ENCODE data around the gene HGFAC. TPM values are rescaled to one million over a fixed set of nuclear protein-coding genes. Genes with fewer than 3 reads are reported as not detected.

The HGFAC gene
- total and polyA plus RNA-seq, 2 donors: 0.46 to 0.48 TPM

- Histone ChIP-seq H3K4me1 (ENCODE audit: insufficient read depth) (no peaks in the 10 kb centered on the region), H3K27ac (ENCODE audit: low read depth) (no peak overlapping the region), H3K4me3 (ENCODE audit: low read depth, low read length) (no peak overlapping the region), H3K36me3 (ENCODE audit: insufficient read depth) (no peaks in the 10 kb centered on the region)
- no peak for DNase-seq (ENCODE audit: extremely low spot score)
- WGBS: 72% methylated on average over 25 of the region's 25 CpGs
Observed at GRCh38 chr4:3486541-3487540, 45.1 kb downstream of the HGFAC start.

GRCh38 chr4:3487861-3488260 lies 46.1 kb downstream of the HGFAC start:
- Histone ChIP-seq H3K36me3 (ENCODE audit: insufficient read depth) (no peaks in the 10 kb centered on the region), H3K4me1 (ENCODE audit: insufficient read depth) (no peaks in the 10 kb centered on the region), H3K4me3 (ENCODE audit: low read depth, low read length) (no peak overlapping the region), H3K27ac (ENCODE audit: low read depth) (no peak overlapping the region)
- DNase-seq (ENCODE audit: extremely low spot score): no peak
- WGBS: 85% methylated on average over 7 of the region's 7 CpGs

GRCh38 chr4:3488820-3489219 lies 47.1 kb downstream of the HGFAC start:
- 59% methylated on average over 11 of the region's 11 CpGs for WGBS

GRCh38 chr4:3489451-3489962 lies 47.7 kb downstream of the HGFAC start:
- Histone ChIP-seq H3K36me3 (ENCODE audit: insufficient read depth) (no peaks in the 10 kb centered on the region), H3K4me1 (ENCODE audit: insufficient read depth) (no peaks in the 10 kb centered on the region), H3K4me3 (ENCODE audit: low read depth, low read length) (no peak overlapping the region), H3K27ac (ENCODE audit: low read depth) (no peak overlapping the region)
- 56% methylated on average over 20 of the region's 20 CpGs for WGBS
- no peak for DNase-seq (ENCODE audit: extremely low spot score)

More at GRCh38 chr4:3488820-3489219, 47.1 kb downstream of the HGFAC start:
- H3K4me3 ChIP-seq (ENCODE audit: low read depth, low read length): no peak overlapping the region
- H3K4me1 ChIP-seq (ENCODE audit: insufficient read depth): no peaks in the 10 kb centered on the region
- DNase-seq (ENCODE audit: extremely low spot score): no peak
- no peaks in the 10 kb centered on the region for H3K36me3 ChIP-seq (ENCODE audit: insufficient read depth)
- H3K27ac ChIP-seq (ENCODE audit: low read depth): no peak overlapping the region

GRCh38 chr4:3491681-3492405 lies 50.1 kb downstream of the HGFAC start:
- 59% methylated on average over 17 of the region's 17 CpGs for WGBS
- H3K36me3 ChIP-seq (ENCODE audit: insufficient read depth): no peaks in the 10 kb centered on the region
- H3K27ac ChIP-seq (ENCODE audit: low read depth): no peak overlapping the region
- H3K4me1 ChIP-seq (ENCODE audit: insufficient read depth): no peaks in the 10 kb centered on the region
- no peak overlapping the region for H3K4me3 ChIP-seq (ENCODE audit: low read depth, low read length)
- no peak for DNase-seq (ENCODE audit: extremely low spot score)

- no peaks in the 10 kb centered on the region for H3K4me1 ChIP-seq (ENCODE audit: insufficient read depth)
- no peak overlapping the region for H3K27ac ChIP-seq (ENCODE audit: low read depth)
- no peak for DNase-seq (ENCODE audit: extremely low spot score)
- WGBS: 80% methylated on average over 55 of the region's 55 CpGs
- H3K36me3 ChIP-seq (ENCODE audit: insufficient read depth): no peaks in the 10 kb centered on the region
- H3K4me3 ChIP-seq (ENCODE audit: low read depth, low read length): no peak overlapping the region
Observed at GRCh38 chr4:3492741-3493719, 51.3 kb downstream of the HGFAC start.

- Histone ChIP-seq H3K36me3 (ENCODE audit: insufficient read depth) (no peaks in the 10 kb centered on the region), H3K27ac (ENCODE audit: low read depth) (no peak overlapping the region), H3K4me3 (ENCODE audit: low read depth, low read length) (no peak overlapping the region), H3K4me1 (ENCODE audit: insufficient read depth) (no peaks in the 10 kb centered on the region)
- WGBS: 63% methylated on average over 20 of the region's 20 CpGs
- no peak for DNase-seq (ENCODE audit: extremely low spot score)
Observed at GRCh38 chr4:3493720-3494461, 52.1 kb downstream of the HGFAC start.

GRCh38 chr4:3494462-3494871 lies 52.7 kb downstream of the HGFAC start:
- Histone ChIP-seq H3K4me3 (ENCODE audit: low read depth, low read length) (no peak overlapping the region), H3K27ac (ENCODE audit: low read depth) (no peak overlapping the region), H3K4me1 (ENCODE audit: insufficient read depth) (no peaks in the 10 kb centered on the region), H3K36me3 (ENCODE audit: insufficient read depth) (no peaks in the 10 kb centered on the region)
- 28% methylated on average over 15 of the region's 15 CpGs for WGBS
- no peak for DNase-seq (ENCODE audit: extremely low spot score)

- 80% methylated on average over 28 of the region's 28 CpGs for WGBS
- DNase-seq (ENCODE audit: extremely low spot score): no peak
- H3K4me3 ChIP-seq (ENCODE audit: low read depth, low read length): no peak overlapping the region
- no peaks in the 10 kb centered on the region for H3K4me1 ChIP-seq (ENCODE audit: insufficient read depth)
- H3K36me3 ChIP-seq (ENCODE audit: insufficient read depth): no peaks in the 10 kb centered on the region
- H3K27ac ChIP-seq (ENCODE audit: low read depth): no peak overlapping the region
Observed at GRCh38 chr4:3495204-3495975, 53.6 kb downstream of the HGFAC start.

- H3K4me3 ChIP-seq (ENCODE audit: low read depth, low read length): no peak overlapping the region
Observed at GRCh38 chr4:3496021-3496420, 54.3 kb downstream of the HGFAC start.

GRCh38 chr4:3497095-3497494 lies 55.3 kb downstream of the HGFAC start:
- no peak overlapping the region for H3K27ac ChIP-seq (ENCODE audit: low read depth)
- H3K4me1 ChIP-seq (ENCODE audit: insufficient read depth): no peaks in the 10 kb centered on the region
- no peaks in the 10 kb centered on the region for H3K36me3 ChIP-seq (ENCODE audit: insufficient read depth)
- 91% methylated on average over 6 of the region's 6 CpGs for WGBS
- no peak for DNase-seq (ENCODE audit: extremely low spot score)
- H3K4me3 ChIP-seq (ENCODE audit: low read depth, low read length): no peak overlapping the region

More at GRCh38 chr4:3496021-3496420, 54.3 kb downstream of the HGFAC start:
- DNase-seq (ENCODE audit: extremely low spot score): no peak
- no peak overlapping the region for H3K27ac ChIP-seq (ENCODE audit: low read depth)
- H3K4me1 ChIP-seq (ENCODE audit: insufficient read depth): no peaks in the 10 kb centered on the region
- H3K36me3 ChIP-seq (ENCODE audit: insufficient read depth): no peaks in the 10 kb centered on the region
- 64% methylated on average over 14 of the region's 14 CpGs for WGBS

Data from urinary bladder (tissue), 4 donors.